ENCODE results near the gene BUB1B. TPM values are rescaled to one million over a fixed set of nuclear protein-coding genes. Genes with fewer than 3 reads are reported as not detected.
"Not testable (repeated sequence)": the region's sequence is repeated elsewhere in the genome, so short reads cannot be mapped to it uniquely, and the experiment has no call there.

Gene BUB1B
- total RNA-seq, 1 experiment from 2014 or later: 58.2 TPM

DNA sequence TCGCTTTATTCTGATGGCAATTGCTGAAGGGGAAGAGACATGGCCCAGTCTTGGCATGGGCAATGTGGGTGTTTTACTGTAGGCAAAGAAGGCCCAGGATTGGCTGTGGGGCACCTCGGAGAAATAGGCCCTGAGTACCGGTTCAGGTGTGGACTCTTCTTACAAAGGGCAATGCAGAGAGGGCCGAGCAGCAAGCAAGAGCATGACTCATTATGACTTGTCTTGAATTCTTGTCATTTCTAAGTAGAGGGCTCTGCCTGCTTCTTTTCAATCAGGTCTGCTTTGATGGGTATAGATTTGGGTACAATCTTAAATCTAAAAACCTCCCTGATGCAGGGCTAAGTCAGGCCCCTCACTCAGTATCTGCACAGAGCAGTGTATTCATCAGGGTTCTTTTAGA, 14.8 kb upstream of the BUB1B start:
- Histone ChIP-seq H3K4me2 (ENCODE audit: low read depth, low read length, poor library complexity, severe bottlenecking) (no peak overlapping the region), H2AFZ (ENCODE audit: low read length) (no peak overlapping the region)
- no peak for DNase-seq

DNA sequence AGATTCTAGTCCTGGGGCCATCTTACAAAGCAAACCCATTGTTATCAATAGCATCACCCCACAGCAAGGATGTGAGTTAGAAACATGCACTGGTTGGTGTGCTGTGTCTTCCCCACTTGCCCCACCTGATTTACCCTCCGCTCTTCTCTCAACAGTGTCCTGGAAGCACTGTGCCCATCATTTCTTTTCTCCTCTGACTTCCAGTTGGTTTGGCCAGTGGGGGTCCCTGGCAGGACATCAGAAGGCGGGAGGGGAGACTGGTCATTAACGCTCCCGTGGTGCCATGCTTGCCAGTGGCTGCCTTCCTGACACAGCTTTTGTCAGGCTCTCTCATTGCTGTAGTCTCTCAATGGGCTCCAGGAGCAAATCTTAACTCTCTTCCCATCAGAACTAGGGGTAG, 11.5 kb upstream of the BUB1B start:
- Histone ChIP-seq H3K4me3 (ENCODE audit: low read length) (no peak overlapping the region), H3K4me1 (ENCODE audit: low read length) (no peaks in the 10 kb centered on the region), H4K20me1 (ENCODE audit: insufficient read depth, low read depth, low read length) (no peaks in the 10 kb centered on the region), H3K27me3 (ENCODE audit: low read length) (no peaks in the 10 kb centered on the region), H3K79me2 (ENCODE audit: low read length) (no peaks in the 10 kb centered on the region), H3K9ac (ENCODE audit: low read length) (no peak overlapping the region), H2AFZ (ENCODE audit: low read length) (no peak overlapping the region), H3K36me3 (ENCODE audit: insufficient read depth, low read length) (no peaks in the 10 kb centered on the region), H3K27ac (ENCODE audit: low read length) (no peak overlapping the region), H3K4me2 (ENCODE audit: low read depth, low read length, poor library complexity, severe bottlenecking) (no peak overlapping the region), H3K9me3 (ENCODE audit: low read length) (no peaks in the 10 kb centered on the region), H3K9me2 (replicated peaks; ENCODE audit: insufficient read depth, low read length) (no peaks in the 10 kb centered on the region)
- DNase-seq: no peak

More for the DNA sequence above, 14.8 kb upstream of the BUB1B start:
- Histone ChIP-seq H3K79me2 (ENCODE audit: low read length) (no peaks in the 10 kb centered on the region), H3K9me3 (ENCODE audit: low read length) (no peaks in the 10 kb centered on the region), H3K9ac (ENCODE audit: low read length) (no peak overlapping the region), H3K9me2 (replicated peaks; ENCODE audit: insufficient read depth, low read length) (no peaks in the 10 kb centered on the region), H3K27me3 (ENCODE audit: low read length) (no peaks in the 10 kb centered on the region), H4K20me1 (ENCODE audit: insufficient read depth, low read depth, low read length) (no peaks in the 10 kb centered on the region), H3K4me3 (ENCODE audit: low read length) (no peak overlapping the region), H3K4me1 (ENCODE audit: low read length) (no peaks in the 10 kb centered on the region), H3K36me3 (ENCODE audit: insufficient read depth, low read length) (no peaks in the 10 kb centered on the region), H3K27ac (ENCODE audit: low read length) (no peak overlapping the region)

DNA sequence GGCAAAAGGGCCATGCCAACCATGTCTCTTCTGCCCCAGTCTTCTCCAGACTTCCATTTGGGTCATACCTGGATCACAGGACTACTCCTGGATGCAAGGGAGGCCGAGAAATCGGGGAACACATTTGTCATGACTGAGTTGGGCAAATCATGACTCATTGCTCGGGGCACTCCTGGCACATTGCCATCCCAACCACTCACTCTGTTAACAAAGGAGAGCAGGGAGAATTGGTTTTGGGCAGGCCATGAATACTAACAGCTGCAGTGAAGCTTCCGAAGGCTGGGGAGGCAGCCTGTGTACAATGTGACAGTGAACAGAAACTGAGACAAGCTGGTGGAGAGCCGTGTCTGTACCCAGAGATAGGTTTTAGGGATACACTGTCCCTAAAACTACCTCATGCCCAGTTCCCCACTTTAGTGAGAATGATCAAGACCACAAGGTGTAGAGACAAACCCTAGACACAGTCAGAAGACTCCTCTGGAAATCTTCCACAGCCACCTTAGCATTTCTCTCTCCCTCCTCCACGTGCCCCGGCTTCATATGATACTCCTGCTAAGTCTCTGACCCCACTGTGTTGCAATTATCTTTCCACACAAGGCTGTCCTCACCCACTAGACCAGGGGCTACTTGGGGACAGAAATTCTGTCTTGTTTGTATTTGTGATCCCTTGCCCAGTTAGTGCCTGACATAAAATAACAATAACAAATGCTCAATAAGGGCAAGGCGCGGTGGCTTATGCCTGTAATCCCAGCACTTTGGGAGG, 10.5 kb upstream of the BUB1B start:
- Histone ChIP-seq H4K20me1 (ENCODE audit: insufficient read depth, low read depth, low read length) (no peaks in the 10 kb centered on the region), H3K27ac (ENCODE audit: low read length) (no peak overlapping the region), H3K9ac (ENCODE audit: low read length) (no peak overlapping the region), H3K4me1 (ENCODE audit: low read length) (no peaks in the 10 kb centered on the region), H3K9me3 (ENCODE audit: low read length) (no peaks in the 10 kb centered on the region), H3K9me2 (replicated peaks; ENCODE audit: insufficient read depth, low read length) (no peaks in the 10 kb centered on the region), H3K36me3 (ENCODE audit: insufficient read depth, low read length) (no peaks in the 10 kb centered on the region), H3K27me3 (ENCODE audit: low read length) (no peaks in the 10 kb centered on the region), H3K4me2 (ENCODE audit: low read depth, low read length, poor library complexity, severe bottlenecking) (no peak overlapping the region), H3K4me3 (ENCODE audit: low read length) (no peak overlapping the region), H2AFZ (ENCODE audit: low read length) (no peak overlapping the region), H3K79me2 (ENCODE audit: low read length) (no peaks in the 10 kb centered on the region)
- DNase-seq: no peak

DNA sequence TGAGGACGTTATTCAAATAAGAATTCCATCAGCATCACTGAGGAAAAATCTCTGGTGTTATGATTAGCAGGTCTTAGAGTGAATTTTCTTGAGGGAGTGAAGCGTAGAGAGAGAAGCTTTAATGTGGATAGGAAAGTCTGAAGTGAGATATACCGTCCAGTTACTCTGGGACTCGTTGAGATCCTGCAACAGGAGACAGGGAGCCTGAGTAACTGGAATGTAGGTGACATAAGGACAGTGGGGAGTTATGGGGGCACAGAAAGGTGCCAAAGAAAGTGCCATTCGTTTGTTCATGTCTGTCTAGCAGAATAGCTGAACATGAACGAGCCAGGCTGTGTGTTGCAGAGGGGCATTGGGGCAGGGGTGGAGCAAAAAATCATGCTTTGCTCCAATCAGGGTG, 9.4 kb upstream of the BUB1B start:
- no peak overlapping the region for H2AFZ ChIP-seq (ENCODE audit: low read length)
- no peak overlapping the region for H3K9ac ChIP-seq (ENCODE audit: low read length)

DNA sequence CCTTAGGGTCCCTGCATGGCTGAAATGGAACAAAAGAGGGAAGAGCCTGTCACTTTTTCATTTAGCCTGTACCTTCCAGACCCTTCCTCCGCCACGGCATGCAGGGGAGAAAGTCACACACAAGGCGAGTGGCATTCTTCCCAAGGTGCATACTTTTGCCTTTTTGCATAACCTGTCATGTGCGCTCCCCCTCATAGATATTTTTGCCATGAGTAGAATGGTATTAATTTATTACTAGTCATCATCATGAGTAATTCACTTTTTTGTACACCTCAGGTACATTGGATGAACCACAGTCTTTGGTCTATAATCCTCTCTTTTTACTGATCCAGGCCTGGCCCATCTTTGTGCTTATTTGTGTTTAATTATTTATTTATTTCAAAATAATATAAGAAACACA, 8.9 kb upstream of the BUB1B start:
- no peak overlapping the region for H3K27ac ChIP-seq (ENCODE audit: low read length)
- no peaks in the 10 kb centered on the region for H3K9me2 ChIP-seq (replicated peaks; ENCODE audit: insufficient read depth, low read length)
- H3K9me3 ChIP-seq (ENCODE audit: low read length): no peaks in the 10 kb centered on the region
- no peak for DNase-seq
- no peaks in the 10 kb centered on the region for H3K36me3 ChIP-seq (ENCODE audit: insufficient read depth, low read length)
- no peaks in the 10 kb centered on the region for H4K20me1 ChIP-seq (ENCODE audit: insufficient read depth, low read depth, low read length)
- H2AFZ ChIP-seq (ENCODE audit: low read length): no peak overlapping the region
- no peak overlapping the region for H3K4me2 ChIP-seq (ENCODE audit: low read depth, low read length, poor library complexity, severe bottlenecking)
- no peaks in the 10 kb centered on the region for H3K4me1 ChIP-seq (ENCODE audit: low read length)
- no peaks in the 10 kb centered on the region for H3K27me3 ChIP-seq (ENCODE audit: low read length)
- H3K79me2 ChIP-seq (ENCODE audit: low read length): no peaks in the 10 kb centered on the region
- no peak overlapping the region for H3K4me3 ChIP-seq (ENCODE audit: low read length)
- H3K9ac ChIP-seq (ENCODE audit: low read length): no peak overlapping the region

More for the DNA sequence above, 9.4 kb upstream of the BUB1B start:
- H3K4me2 ChIP-seq (ENCODE audit: low read depth, low read length, poor library complexity, severe bottlenecking): no peak overlapping the region
- no peak overlapping the region for H3K27ac ChIP-seq (ENCODE audit: low read length)
- no peak for DNase-seq
- no peaks in the 10 kb centered on the region for H3K36me3 ChIP-seq (ENCODE audit: insufficient read depth, low read length)
- no peak overlapping the region for H3K4me3 ChIP-seq (ENCODE audit: low read length)
- no peaks in the 10 kb centered on the region for H4K20me1 ChIP-seq (ENCODE audit: insufficient read depth, low read depth, low read length)
- H3K79me2 ChIP-seq (ENCODE audit: low read length): no peaks in the 10 kb centered on the region
- H3K9me2 ChIP-seq (replicated peaks; ENCODE audit: insufficient read depth, low read length): no peaks in the 10 kb centered on the region
- H3K27me3 ChIP-seq (ENCODE audit: low read length): no peaks in the 10 kb centered on the region
- no peaks in the 10 kb centered on the region for H3K4me1 ChIP-seq (ENCODE audit: low read length)
- no peaks in the 10 kb centered on the region for H3K9me3 ChIP-seq (ENCODE audit: low read length)

DNA sequence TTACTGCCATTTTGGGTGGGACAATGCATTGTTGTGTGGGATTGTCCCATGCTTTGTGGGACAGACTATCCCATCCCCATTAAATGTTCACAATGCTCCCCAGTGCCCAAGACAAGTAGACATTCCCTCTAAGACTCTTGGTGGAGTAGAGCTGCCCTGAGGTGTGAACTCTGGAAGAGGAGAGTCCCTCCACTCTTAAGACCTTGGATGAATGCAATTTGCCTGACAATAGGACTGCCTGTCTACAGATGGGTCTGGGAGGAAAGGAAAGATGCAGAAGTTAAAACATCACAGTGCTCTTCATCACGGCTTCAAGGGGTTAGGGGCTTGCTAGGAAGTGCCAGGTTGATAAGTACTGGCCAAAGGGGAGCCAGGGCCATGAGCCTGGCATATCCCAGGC, 6.0 kb upstream of the BUB1B start:
- not testable (repeated sequence) for H3K4me2 ChIP-seq (ENCODE audit: low read depth, low read length, poor library complexity, severe bottlenecking); H3K36me3 ChIP-seq (ENCODE audit: insufficient read depth, low read length); H3K9me2 ChIP-seq (replicated peaks; ENCODE audit: insufficient read depth, low read length); H3K4me1 ChIP-seq (ENCODE audit: low read length); H3K27me3 ChIP-seq (ENCODE audit: low read length); H3K9ac ChIP-seq (ENCODE audit: low read length); H3K79me2 ChIP-seq (ENCODE audit: low read length); H3K9me3 ChIP-seq (ENCODE audit: low read length); H2AFZ ChIP-seq (ENCODE audit: low read length); H3K27ac ChIP-seq (ENCODE audit: low read length); DNase-seq; H3K4me3 ChIP-seq (ENCODE audit: low read length); H4K20me1 ChIP-seq (ENCODE audit: insufficient read depth, low read depth, low read length)

DNA sequence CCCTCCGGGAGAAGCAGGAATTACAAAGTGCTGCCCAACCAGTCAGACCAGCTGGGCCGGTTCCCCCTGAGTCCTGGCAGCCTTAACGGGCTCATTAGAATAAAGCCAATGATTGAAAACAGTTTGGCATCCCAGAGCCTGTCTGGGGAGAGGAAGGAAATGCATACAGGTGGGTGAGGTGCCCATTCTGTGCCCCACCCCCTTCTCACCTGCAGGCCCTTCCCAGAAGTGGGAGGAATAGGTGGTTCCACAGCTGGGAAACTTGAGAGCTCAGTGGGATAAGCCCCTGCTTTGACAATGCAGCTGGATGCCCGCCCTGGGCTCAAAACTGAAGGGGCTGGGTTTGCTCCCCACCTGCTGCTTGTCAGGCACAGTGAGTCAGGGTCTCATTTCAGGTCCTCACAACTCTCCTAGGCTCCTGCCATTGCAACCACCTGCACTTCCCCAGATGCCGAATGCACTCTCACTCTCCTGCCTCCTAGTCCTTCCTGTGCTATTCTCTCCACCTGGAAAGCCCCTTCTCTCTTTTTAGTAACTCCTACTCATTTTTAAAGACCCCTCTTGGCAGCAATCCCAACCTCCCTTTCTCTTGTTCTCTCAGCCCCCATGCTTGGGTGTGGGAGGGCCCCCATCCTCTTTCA, 5.5 kb upstream of the BUB1B start:
- Histone ChIP-seq H3K9me3 (ENCODE audit: low read length) (no peaks in the 10 kb centered on the region), H3K4me1 (ENCODE audit: low read length) (peaks cover 3% of the 10 kb centered on the region), H2AFZ (ENCODE audit: low read length) (no peak overlapping the region), H3K9me2 (replicated peaks; ENCODE audit: insufficient read depth, low read length) (no peaks in the 10 kb centered on the region; the same call in 1 of the 2 replicates), H3K4me3 (ENCODE audit: low read length) (no peak overlapping the region), H3K79me2 (ENCODE audit: low read length) (no peaks in the 10 kb centered on the region), H4K20me1 (ENCODE audit: insufficient read depth, low read depth, low read length) (no peaks in the 10 kb centered on the region), H3K27me3 (ENCODE audit: low read length) (no peaks in the 10 kb centered on the region), H3K4me2 (ENCODE audit: low read depth, low read length, poor library complexity, severe bottlenecking) (no peak overlapping the region), H3K36me3 (ENCODE audit: insufficient read depth, low read length) (no peaks in the 10 kb centered on the region), H3K27ac (ENCODE audit: low read length) (no peak overlapping the region), H3K9ac (ENCODE audit: low read length) (no peak overlapping the region)
- DNase-seq: no peak

DNA sequence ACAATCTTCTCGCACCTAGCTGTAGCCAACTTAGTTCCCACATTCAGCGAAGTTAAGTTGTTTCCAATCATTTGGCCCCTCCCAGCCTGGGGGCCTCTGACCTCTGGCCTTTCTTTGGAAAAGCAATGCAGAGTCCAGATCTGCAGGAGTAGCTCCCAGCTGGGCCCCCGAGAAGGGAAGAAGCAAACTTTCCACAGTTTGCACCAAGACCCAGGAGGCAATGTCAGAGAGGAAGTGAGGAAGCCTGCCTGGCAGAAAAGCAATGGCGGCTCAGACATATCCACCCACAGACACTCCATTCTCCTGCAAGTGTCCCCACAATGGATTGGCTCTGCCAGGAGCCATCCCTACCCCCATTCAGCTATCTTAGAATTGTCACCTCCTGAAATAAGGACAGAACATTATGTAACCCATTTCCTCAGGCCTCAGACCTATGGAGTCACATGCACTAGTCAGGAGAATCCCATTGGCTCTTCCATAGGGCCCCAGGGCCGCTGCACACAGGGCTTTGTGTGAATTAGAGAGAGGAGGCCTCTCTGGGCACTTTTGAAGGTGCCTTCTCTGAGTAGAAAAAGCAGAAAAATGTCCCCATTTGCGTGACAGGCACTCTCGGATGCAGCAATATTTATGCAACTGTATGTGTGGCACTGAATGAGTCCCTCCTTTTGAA, 3.0 kb upstream of the BUB1B start:
- Histone ChIP-seq H3K27ac (ENCODE audit: low read length) (no peak overlapping the region), H3K36me3 (ENCODE audit: insufficient read depth, low read length) (peaks cover 2% of the 10 kb centered on the region; the same call in 1 of the 2 replicates), H3K4me2 (ENCODE audit: low read depth, low read length, poor library complexity, severe bottlenecking) (no peak overlapping the region), H3K4me3 (ENCODE audit: low read length) (no peak overlapping the region), H3K79me2 (ENCODE audit: low read length) (peaks cover 21% of the 10 kb centered on the region), H2AFZ (ENCODE audit: low read length) (no peak overlapping the region), H3K9me2 (replicated peaks; ENCODE audit: insufficient read depth, low read length) (no peaks in the 10 kb centered on the region; the same call in 1 of the 2 replicates), H3K9ac (ENCODE audit: low read length) (no peak overlapping the region), H3K4me1 (ENCODE audit: low read length) (peaks cover 14% of the 10 kb centered on the region), H3K27me3 (ENCODE audit: low read length) (no peaks in the 10 kb centered on the region), H3K9me3 (ENCODE audit: low read length) (no peaks in the 10 kb centered on the region), H4K20me1 (ENCODE audit: insufficient read depth, low read depth, low read length) (no peaks in the 10 kb centered on the region)
- no peak for DNase-seq

Data from Karpas-422 (cell line).